SJCRH30 (cell line): ENCODE measurements around the gene KRT78. TPM values are rescaled to one million over a fixed set of nuclear protein-coding genes. Genes with fewer than 3 reads are reported as not detected.

Experiments used
- DNase-seq, 2 experiments: peaks; one replicate each; pipeline ENCODE4 v3.0.0-alpha.2; 2015 to 2020
- H3K27ac ChIP-seq: fragments of 250-450 bp; sonication (Bioruptor Pico); 2 replicates; pipeline ENCODE4 v1.5.1; 2020; ENCODE audit warnings: mild to moderate bottlenecking, moderate library complexity
- H3K27me3 ChIP-seq: fragments of 250-450 bp; sonication (Bioruptor Pico); 2 replicates; pipeline ENCODE4 v1.5.1; 2020; ENCODE audit warnings: mild to moderate bottlenecking, moderate library complexity
- H3K36me3 ChIP-seq: fragments of 250-450 bp; sonication (Bioruptor Pico); 2 replicates; pipeline ENCODE4 v1.5.1; 2020; ENCODE audit warnings: mild to moderate bottlenecking, moderate library complexity
- H3K4me1 ChIP-seq: fragments of 250-450 bp; sonication (Bioruptor Pico); 2 replicates; pipeline ENCODE4 v1.5.1; 2020; ENCODE audit warnings: mild to moderate bottlenecking, moderate library complexity
- H3K4me3 ChIP-seq: fragments of 250-450 bp; sonication (Bioruptor Pico); 2 replicates; pipeline ENCODE4 v1.5.1; 2020; ENCODE audit warnings: mild to moderate bottlenecking, moderate library complexity
- H3K9me3 ChIP-seq: fragments of 250-450 bp; sonication (Bioruptor Pico); replicated peaks from 2 replicates; pipeline ENCODE4 v1.5.1; 2020; ENCODE audit warnings: mild to moderate bottlenecking, moderate library complexity
- total RNA-seq: library from RNA; depleted of rRNA; stranded (reverse); fragments of >200 nt; shearing (Covaris generic); gene quantifications from 2 replicates; pipeline ENCODE4 v1.2.3, GENCODE V29; 2014

The KRT78 gene
- total RNA-seq, 1 experiment from 2014 or later: not detected

DNA sequence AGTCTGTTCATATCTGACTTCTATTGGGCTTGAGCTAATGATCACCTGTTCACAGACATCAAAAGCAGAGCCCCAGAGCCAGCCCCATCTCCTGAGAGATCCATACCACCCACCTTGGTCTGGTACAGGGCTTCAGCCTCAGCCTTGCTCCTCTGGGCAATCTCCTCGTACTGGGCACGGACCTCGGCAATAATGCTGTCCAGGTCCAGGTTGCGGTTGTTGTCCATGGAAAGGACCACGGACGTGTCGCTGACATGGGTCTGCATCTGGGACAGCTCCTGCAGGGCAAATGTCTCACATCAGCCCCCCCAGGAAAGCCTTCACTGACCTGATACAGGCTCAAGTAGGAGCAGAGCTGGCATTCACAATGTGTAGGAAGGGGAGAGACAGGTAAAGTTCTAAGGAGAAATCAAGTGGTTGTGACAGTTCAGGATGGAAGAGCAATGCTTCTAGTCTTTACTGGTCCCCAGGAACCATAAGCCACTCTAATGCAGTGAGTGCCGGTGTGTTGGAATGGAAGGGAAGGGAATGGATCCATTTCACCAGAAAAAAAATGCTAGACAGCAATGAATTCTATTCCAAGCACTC is 40.1 kb downstream of the KRT78 start:
- H3K27ac ChIP-seq: no peak overlapping the region
- H3K36me3 ChIP-seq: no peaks in the 10 kb centered on the region
- H3K4me3 ChIP-seq: no peak overlapping the region
- no peaks in the 10 kb centered on the region for H3K27me3 ChIP-seq
- DNase-seq: no peak
- no peaks in the 10 kb centered on the region for H3K9me3 ChIP-seq
- no peaks in the 10 kb centered on the region for H3K4me1 ChIP-seq

DNA sequence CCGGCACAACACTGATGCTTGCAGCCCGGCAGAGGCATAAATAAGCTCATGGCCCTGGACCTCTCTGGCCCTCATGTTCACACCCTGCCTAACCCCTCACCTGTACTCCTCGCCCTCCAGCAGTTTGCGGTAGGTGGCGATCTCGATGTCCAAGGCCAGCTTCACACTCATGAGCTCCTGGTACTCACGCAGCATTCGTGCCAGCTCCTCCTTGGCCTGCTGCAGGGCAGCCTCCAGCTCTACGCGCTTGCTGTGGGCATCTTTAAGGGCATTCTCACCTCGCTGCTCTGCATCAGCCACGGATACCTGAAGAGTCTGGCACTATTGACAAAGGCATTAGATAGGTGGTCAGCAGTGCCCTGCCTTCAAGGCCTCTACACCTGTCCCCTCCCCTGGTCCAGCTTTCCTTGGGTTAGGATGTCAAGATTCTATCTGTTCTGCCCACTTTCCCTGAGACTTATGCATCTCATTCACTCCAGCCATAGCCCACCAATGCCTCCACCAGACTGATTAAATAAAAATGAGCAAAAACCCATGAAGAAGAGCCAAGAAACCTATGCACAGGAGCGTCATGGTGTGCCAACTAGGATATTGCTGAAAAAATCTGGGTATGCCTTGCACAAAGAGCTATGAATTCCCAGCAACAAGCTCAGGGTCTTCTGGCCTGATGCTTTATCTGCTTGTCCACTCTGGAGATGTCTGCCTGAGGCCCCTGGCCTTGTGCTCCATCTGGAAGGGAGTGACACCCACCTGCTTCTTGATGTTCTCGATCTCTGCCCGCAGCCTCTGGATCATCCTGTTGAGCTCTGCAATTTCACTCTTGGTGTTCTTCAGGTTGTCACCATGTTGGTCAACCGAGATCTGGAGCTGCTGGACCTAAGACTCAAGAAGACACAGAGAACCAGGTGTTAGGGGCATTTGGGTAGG is 41.0 kb downstream of the KRT78 start:
- Histone ChIP-seq H3K27me3 (no peaks in the 10 kb centered on the region), H3K36me3 (no peaks in the 10 kb centered on the region), H3K4me1 (no peaks in the 10 kb centered on the region)

DNA sequence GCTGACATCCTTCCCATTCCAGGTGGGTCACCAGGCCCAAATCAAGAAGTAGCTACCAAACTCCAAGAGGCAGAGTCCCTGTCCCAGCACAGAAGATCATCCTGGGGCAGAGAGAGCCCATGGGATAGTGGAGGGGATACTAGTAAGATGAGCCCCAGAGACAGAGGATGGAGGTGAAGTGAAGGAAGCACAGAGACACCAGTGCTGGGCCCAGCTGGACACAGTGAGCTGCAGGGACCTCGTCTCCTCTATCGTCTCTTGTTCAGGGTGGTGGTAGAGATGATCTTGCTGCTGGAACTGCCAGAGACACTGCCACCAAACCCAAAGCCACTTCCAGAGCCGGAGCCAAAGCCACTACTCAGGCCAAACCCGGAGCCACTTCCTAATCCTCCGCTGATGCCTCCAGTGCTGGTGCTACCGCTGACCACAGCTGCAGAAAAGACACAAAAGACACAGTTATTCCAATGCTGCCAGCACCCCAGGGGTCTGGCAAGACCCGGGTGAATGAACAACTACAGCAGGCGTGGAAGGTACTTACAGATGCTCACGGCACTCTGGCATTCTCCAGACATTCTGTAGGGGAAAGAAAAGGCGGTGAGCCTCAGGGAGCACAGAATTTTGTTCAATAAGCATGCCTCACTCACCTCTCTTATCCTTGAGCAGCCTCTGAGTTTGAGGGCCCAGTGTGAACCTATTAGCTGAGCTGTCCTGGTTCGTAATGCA is 41.8 kb downstream of the KRT78 start:
- H3K9me3 ChIP-seq: no peaks in the 10 kb centered on the region
- no peaks in the 10 kb centered on the region for H3K36me3 ChIP-seq
- H3K27ac ChIP-seq: no peak overlapping the region
- H3K4me3 ChIP-seq: no peak overlapping the region
- no peak for DNase-seq
- no peaks in the 10 kb centered on the region for H3K27me3 ChIP-seq
- H3K4me1 ChIP-seq: no peaks in the 10 kb centered on the region

More for the DNA sequence above, 41.0 kb downstream of the KRT78 start:
- Histone ChIP-seq H3K9me3 (no peaks in the 10 kb centered on the region), H3K27ac (no peak overlapping the region), H3K4me3 (no peak overlapping the region)
- DNase-seq: no peak

DNA sequence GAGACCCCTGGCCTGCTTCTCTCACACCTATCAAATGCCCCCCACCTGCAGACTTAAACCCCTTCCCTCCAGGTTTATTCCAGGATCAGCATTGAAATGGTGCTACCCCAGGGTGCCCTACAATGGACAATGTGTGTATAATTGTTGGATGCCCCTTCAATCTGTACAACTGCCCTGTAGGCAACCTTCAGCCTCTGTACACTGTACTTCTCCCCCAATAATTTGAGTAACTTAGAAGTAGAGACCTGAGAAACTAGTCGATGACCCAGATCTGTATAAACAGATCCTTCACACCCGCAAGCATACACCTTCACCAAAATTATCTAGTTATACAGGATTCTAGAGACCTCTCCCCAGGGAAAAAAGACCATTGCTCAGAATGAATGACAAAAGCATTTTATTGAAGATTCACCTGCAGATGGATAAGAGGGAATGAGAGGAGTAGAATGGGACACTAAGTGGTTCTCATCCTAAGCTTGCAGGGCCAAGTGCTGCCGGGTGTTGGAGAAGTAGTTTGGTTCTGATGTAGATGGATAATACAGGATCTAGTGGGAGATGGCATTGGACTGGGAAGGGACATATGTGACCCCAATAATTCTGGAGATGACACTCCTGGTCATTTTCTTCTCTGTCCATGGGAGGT is 42.5 kb downstream of the KRT78 start:
- no peak for DNase-seq
- Histone ChIP-seq H3K4me3 (no peak overlapping the region), H3K36me3 (no peaks in the 10 kb centered on the region), H3K9me3 (no peaks in the 10 kb centered on the region), H3K4me1 (no peaks in the 10 kb centered on the region), H3K27me3 (no peaks in the 10 kb centered on the region), H3K27ac (no peak overlapping the region)

DNA sequence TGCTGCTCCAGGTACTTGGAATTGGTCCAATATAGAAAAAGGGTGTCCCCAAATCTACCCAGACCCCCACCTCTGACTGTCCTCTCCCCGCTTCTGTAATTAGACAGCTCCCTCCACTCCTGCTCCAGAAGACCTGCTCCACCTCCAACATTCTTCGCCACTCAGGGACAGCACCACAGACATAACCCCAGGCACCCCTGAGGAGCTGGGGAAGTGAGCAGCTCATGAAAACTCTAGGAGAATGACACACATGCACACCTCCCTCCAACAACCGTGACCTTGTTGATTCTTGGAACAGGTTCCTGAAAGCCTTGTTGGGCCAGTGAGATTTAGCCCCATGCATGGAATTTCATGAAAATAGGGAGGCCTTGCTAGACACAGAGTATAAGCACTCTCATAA is 43.1 kb downstream of the KRT78 start:
- Histone ChIP-seq H3K9me3 (no peaks in the 10 kb centered on the region), H3K4me1 (no peaks in the 10 kb centered on the region), H3K27me3 (no peaks in the 10 kb centered on the region), H3K36me3 (no peaks in the 10 kb centered on the region), H3K27ac (no peak overlapping the region), H3K4me3 (no peak overlapping the region)
- no peak for DNase-seq

DNA sequence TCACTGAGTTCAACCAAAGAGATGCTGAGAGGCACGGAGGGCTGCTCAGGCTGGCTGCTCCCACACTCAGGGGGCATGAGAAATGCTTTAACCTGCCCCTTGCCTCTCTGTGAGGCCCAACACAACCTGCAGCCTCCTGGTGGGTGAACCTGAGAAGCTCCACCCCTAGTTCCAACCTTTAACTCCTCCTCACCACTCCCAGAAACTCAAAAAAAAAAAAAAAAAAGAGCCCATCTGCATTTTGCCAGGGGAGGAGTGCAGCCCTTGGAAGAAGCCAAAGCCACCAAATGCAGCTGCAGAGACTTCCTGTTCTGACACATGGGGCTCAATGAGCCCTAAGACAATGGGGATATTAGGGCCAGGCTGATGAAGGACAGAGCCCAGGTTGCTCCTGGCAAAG is 43.8 kb downstream of the KRT78 start:
- no peaks in the 10 kb centered on the region for H3K36me3 ChIP-seq
- DNase-seq: no peak
- H3K9me3 ChIP-seq: no peaks in the 10 kb centered on the region
- no peaks in the 10 kb centered on the region for H3K27me3 ChIP-seq
- H3K4me1 ChIP-seq: no peaks in the 10 kb centered on the region
- no peak overlapping the region for H3K27ac ChIP-seq
- H3K4me3 ChIP-seq: no peak overlapping the region

DNA sequence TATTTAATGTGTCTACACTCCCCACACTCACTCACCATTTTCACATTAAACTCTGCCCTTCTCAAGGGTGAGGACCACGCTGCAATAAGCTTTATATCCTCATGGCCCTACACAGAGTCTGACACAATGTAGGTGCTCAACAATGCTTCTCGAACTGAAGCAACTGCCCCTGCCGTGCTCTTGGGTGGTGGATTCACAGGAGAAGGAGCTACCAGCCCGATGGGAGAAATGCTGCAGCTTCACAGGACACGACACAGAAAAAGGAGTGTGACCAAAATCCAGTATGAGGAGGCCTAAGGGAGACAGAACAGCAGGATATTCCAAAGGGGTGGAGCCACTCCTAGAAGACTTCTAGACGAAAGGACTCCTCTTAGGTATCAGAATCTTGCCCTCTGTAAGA is 46.4 kb downstream of the KRT78 start:
- H3K27me3 ChIP-seq: no peaks in the 10 kb centered on the region
- H3K36me3 ChIP-seq: no peaks in the 10 kb centered on the region
- no peak for DNase-seq
- H3K4me1 ChIP-seq: no peaks in the 10 kb centered on the region
- H3K9me3 ChIP-seq: no peaks in the 10 kb centered on the region
- H3K27ac ChIP-seq: no peak overlapping the region
- H3K4me3 ChIP-seq: no peak overlapping the region

DNA sequence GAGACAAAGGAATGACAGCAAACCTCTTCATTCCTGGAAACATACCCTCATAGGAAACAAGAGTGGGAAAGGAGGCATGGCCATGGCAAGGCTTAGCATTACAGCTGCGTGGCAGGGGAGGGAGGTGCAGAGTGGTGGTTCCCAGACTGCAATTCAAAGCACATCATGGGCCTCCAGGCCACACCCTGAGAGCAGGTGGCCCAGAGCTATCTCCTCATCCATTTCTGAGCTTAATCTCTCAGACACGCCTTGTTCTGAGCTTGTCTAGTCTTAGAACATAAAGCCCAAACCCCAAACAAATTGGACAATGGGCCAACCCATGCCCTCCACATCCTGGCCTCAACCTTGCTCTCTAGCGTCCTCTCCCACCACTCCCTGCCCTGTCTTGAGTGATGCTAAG is 47.0 kb downstream of the KRT78 start:
- no peak for DNase-seq
- no peaks in the 10 kb centered on the region for H3K36me3 ChIP-seq
- H3K9me3 ChIP-seq: no peaks in the 10 kb centered on the region
- no peaks in the 10 kb centered on the region for H3K4me1 ChIP-seq
- H3K4me3 ChIP-seq: no peak overlapping the region
- no peak overlapping the region for H3K27ac ChIP-seq
- no peaks in the 10 kb centered on the region for H3K27me3 ChIP-seq

DNA sequence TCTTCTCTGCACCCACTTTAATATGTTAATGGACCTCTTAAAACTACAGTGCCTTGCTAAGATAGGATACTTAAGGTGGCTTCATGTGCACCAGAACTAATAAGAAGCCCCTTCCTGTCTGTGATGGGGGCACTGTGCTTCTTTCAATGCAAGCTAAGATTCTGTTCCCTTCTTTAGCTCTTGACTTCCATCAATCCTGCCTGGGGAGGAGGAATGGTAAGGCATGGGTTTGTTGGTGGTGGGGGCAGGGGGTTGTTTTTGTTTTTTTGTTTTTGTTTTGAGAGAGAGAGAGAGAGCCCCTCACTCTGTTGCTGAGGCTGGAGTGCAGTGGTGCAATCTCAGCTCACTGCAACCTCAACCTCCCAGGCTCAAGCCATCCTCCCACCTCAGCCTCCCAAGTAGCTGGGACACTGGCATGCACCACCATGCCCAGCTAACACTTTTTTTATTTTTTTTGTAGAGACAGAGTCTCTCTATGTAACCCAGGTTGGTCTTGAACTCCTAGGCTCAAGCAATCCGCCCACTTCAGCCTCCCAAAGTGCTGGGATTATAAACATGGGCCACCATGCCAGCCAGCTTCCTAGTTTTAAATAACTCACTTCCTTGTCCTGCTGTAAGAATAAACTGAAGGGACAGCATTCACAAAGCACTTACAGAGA is 48.4 kb downstream of the KRT78 start:
- no peaks in the 10 kb centered on the region for H3K27me3 ChIP-seq
- no peak overlapping the region for H3K4me3 ChIP-seq
- no peak for DNase-seq
- no peaks in the 10 kb centered on the region for H3K36me3 ChIP-seq
- no peak overlapping the region for H3K27ac ChIP-seq
- no peaks in the 10 kb centered on the region for H3K9me3 ChIP-seq
- H3K4me1 ChIP-seq: no peaks in the 10 kb centered on the region

DNA sequence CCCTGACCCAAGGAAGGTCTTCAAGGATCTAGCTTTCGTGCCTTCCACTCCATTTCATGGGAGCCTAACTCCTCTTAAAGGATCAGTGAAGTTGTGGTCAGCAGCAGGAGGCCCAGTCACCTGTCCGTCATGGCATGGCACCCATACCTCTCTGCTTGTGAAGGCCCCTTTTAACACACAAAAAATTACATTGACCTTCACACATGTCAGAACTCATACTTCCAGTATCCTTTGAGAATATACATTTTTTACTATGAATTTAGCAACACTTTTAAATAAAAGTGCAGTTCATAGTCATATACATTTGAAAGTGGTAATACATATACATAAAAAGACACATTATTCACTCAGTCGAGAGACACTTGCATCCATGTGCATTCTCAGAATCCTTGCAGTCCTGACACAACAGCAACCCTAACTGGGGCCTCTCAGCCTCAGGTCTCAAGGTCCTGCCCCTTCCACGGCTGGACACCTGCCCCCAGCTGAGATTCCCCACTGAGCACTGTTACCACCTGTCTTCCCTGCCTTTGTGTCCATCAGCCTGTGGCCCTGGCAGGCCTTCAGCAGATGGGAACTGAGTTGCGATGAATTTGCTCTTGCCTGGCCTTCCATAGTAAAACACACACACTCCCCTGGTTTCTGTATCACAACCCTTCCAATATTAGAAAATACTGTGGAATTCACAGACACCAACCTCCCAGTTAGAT is 49.1 kb downstream of the KRT78 start:
- no peaks in the 10 kb centered on the region for H3K9me3 ChIP-seq
- no peaks in the 10 kb centered on the region for H3K27me3 ChIP-seq
- no peaks in the 10 kb centered on the region for H3K36me3 ChIP-seq
- no peak overlapping the region for H3K4me3 ChIP-seq
- H3K4me1 ChIP-seq: no peaks in the 10 kb centered on the region
- H3K27ac ChIP-seq: no peak overlapping the region
- no peak for DNase-seq

DNA sequence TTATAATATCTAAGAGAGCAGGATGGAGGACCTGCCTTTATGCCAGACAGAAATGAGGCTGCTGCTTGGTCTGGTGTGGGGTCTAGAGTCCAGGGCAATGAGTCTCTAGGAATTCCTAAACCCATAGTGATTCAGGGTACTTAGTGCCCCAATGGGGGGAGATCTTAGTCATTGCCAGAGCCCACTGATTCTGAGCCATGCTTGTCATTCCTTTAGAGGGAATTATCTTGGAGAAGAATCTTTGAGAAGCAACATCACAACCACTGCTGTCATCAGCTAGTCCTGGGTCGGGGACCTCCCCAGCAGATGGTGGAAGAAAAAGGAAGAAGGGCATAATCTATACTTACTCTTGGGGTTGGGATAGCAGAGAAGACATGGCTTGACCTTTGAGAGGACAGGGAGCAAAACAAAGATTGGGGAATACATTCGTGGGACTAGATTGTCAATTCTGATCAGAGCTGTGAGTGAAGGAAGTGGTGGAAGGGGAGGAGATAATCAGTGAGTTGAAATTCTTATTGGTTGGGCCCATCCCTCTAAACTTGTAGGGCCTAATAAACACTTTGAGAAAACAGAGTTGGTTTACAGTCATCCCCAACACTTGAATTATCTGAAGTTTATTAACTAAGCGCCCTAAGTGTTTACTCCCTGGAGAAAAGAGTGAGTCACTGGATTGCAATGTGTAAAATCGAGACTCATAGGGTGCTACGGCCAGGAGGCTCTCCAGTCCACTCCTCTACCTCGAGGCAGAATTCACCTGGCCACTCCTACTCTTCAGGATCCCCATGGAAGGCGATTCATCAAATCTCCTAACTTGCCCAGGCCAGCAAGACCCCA is 49.9 kb downstream of the KRT78 start:
- no peak overlapping the region for H3K27ac ChIP-seq
- H3K36me3 ChIP-seq: no peaks in the 10 kb centered on the region
- no peak for DNase-seq
- no peaks in the 10 kb centered on the region for H3K27me3 ChIP-seq
- no peaks in the 10 kb centered on the region for H3K9me3 ChIP-seq
- no peak overlapping the region for H3K4me3 ChIP-seq
- no peaks in the 10 kb centered on the region for H3K4me1 ChIP-seq

DNA sequence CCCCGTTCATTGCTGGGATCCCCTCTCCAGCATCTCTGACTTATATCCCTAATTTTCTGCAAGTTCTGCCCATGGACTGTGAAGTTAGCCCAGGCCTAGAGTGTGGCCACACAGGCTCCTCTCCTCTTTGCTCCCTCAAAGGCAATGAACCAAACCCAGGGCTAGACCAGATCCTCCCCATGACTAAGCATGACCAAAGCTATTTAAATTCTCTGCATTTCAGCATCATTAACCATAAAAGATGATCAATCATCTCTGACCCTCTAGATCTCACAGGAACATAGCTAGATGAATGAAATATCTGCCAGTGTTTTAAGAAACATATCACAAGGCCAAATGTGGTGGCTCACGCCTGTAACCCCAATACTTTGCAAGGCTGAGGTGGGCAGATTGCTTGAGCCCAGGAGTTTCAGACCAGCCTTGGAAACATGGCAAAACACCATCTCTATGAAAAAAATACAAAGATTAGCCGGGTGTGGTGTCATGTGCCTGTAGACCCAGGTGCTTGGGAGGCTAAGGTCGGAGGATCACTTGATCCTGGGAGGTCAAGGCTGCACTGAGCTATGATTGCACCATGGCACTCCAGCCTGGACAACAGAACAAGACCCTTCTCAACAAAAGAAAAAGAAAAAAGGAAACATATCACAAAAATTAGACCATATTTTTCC is 50.7 kb downstream of the KRT78 start:
- H3K27ac ChIP-seq: no peak overlapping the region

DNA sequence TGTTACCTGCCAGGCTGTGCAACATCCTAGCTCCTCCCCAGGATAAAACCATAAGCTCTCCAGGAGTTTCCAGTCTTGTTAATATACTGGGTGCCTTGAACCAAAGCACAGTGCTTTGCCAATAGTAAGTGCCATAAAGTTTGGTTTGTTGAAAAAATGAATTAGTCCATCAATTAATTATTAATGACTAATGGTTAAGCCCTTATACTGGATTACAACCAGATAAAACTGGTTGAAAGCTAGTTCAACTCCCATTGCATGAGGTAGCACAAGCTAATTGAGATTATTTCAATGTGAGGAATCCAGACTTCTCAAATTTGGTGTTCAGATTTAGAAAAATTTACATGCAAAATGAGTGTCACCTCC is 51.3 kb downstream of the KRT78 start:
- Histone ChIP-seq H3K4me3 (no peak overlapping the region), H3K9me3 (no peaks in the 10 kb centered on the region), H3K36me3 (no peaks in the 10 kb centered on the region), H3K4me1 (no peaks in the 10 kb centered on the region), H3K27me3 (no peaks in the 10 kb centered on the region), H3K27ac (no peak overlapping the region)
- DNase-seq: no peak

More for the DNA sequence above, 50.7 kb downstream of the KRT78 start:
- no peaks in the 10 kb centered on the region for H3K27me3 ChIP-seq
- DNase-seq: no peak
- no peaks in the 10 kb centered on the region for H3K4me1 ChIP-seq
- no peaks in the 10 kb centered on the region for H3K9me3 ChIP-seq
- H3K4me3 ChIP-seq: no peak overlapping the region
- H3K36me3 ChIP-seq: no peaks in the 10 kb centered on the region
